Measurements from ENCODE around the gene NUFIP1.
A peak's percentile ranks its signal among the peaks of the same experiment; 100 is the strongest.

NUFIP1 gene

DNA sequence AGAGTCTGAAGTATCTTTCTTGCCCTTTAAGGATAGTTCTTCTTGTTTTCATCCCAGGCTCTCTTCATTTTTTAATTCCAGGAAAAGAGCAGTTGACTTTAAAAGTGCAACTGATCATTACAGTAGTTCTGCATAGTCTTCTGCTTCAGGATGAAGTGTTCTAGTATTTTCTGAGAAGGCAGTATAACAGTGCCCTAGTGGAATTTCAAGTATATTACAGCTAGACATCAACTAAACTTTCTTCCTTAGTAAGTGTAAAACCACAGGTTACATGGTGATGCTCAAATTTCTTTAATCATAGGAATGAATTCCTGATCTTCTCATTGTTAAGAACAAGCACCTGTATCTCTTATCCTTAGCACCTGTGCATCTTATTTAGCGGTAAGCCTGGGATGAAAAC is 10.9 kb downstream of the NUFIP1 start:
- TF ChIP-seq CTCF (IDR thresholded peaks at IDR 0.05; ENCODE audit: insufficient read depth, low read depth, low read length, missing control alignments), result peak; percentile 9
- H3K4me3 ChIP-seq (ENCODE audit: low read depth, low read length), result no peak overlapping the region
- no peak for DNase-seq (ENCODE audit: low read depth)

DNA sequence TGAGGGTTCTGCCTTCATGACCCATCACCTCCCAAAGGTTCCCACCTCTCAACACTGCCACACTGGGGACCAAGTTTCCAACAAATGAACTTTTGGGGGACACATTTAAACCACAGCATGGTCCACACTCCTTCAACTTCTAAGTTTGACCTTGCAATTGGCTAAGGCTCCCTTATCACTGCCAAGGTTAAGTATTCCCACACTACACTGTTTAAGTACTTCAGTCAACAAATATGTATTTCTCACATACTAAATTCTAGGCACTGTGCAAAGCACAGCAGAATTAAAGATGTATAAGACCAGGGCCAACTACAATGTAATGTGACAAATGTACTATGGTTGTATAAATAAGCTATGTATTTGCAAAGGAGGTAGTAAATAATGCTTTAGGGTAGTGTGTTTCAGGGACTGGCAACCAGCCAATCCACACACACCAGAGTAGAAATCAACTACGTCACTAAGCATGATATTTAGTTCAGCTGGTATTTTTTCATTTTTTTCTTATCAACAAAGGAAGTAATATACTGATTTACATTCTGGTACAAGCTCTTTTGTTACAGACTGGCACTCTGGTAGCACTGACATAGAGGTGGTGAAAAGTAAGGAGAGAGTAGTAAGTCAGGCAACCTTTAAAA is 12.2 kb downstream of the NUFIP1 start:
- no peak overlapping the region for H3K4me3 ChIP-seq (ENCODE audit: low read depth, low read length)
- no peak for TF ChIP-seq CTCF (IDR thresholded peaks at IDR 0.05; ENCODE audit: insufficient read depth, low read depth, low read length, missing control alignments)
- DNase-seq (ENCODE audit: low read depth), result no peak

DNA sequence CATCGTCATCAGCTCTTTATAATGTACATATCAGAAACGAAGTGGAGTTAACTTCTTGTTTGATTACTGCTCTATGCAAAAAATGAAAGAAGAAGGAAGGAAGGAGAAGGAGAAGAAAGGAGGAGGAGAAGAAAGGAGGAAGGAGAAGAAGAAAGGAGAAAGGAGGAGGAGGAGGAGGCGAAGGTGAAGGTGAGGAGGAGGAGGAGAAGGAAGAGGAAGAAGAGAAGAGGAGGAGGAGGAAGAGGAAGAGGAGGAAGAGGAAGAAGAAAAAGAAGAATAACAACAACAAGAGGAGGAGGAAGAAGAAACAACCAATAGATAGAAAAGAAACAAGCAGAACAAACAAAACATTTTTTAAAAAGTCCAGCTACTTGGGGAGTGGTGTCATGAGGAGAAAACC is 13.1 kb downstream of the NUFIP1 start:
- no peak for DNase-seq (ENCODE audit: low read depth)
- no peak for TF ChIP-seq CTCF (IDR thresholded peaks at IDR 0.05; ENCODE audit: insufficient read depth, low read depth, low read length, missing control alignments)
- no peak overlapping the region for H3K4me3 ChIP-seq (ENCODE audit: low read depth, low read length)

GRCh38 chr13:44974056-44974793 is 15.0 kb downstream of the NUFIP1 start:
- DNase-seq (ENCODE audit: low read depth), result peak; percentile 71
- H3K4me3 ChIP-seq (ENCODE audit: low read depth, low read length), result peak overlapping the region; percentile 12
- no peak for TF ChIP-seq CTCF (IDR thresholded peaks at IDR 0.05; ENCODE audit: insufficient read depth, low read depth, low read length, missing control alignments)

DNA sequence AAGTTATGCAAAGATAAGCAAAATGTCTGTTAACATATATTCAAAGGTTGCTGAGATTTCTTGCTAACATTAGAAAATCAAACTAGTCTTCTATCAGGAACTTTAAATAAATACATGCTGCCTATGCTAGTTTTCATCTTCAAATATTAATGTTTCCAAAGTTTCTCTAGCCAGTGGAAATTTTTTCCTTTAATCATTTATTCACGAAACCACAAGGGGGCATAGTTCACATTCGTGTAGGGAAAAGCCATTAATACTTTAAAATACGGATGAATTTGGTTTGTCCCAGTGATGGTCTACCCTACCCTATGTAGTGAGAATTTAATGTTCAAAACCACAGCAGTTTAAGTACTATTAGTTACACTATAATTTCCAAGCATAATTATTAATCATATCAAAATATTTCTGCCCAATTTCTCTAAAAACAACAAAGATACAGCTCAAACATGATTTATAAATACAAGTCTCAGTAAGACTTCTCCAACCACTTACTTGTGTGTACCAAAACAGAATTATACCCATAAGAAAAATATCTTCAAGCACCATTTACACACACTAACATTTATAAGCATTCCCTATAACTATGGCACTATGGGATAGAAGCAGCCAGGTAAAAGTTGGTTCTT is 16.2 kb downstream of the NUFIP1 start:
- H3K4me3 ChIP-seq (ENCODE audit: low read depth, low read length), result no peak overlapping the region
- TF ChIP-seq CTCF (IDR thresholded peaks at IDR 0.05; ENCODE audit: insufficient read depth, low read depth, low read length, missing control alignments), result no peak
- no peak for DNase-seq (ENCODE audit: low read depth)

DNA sequence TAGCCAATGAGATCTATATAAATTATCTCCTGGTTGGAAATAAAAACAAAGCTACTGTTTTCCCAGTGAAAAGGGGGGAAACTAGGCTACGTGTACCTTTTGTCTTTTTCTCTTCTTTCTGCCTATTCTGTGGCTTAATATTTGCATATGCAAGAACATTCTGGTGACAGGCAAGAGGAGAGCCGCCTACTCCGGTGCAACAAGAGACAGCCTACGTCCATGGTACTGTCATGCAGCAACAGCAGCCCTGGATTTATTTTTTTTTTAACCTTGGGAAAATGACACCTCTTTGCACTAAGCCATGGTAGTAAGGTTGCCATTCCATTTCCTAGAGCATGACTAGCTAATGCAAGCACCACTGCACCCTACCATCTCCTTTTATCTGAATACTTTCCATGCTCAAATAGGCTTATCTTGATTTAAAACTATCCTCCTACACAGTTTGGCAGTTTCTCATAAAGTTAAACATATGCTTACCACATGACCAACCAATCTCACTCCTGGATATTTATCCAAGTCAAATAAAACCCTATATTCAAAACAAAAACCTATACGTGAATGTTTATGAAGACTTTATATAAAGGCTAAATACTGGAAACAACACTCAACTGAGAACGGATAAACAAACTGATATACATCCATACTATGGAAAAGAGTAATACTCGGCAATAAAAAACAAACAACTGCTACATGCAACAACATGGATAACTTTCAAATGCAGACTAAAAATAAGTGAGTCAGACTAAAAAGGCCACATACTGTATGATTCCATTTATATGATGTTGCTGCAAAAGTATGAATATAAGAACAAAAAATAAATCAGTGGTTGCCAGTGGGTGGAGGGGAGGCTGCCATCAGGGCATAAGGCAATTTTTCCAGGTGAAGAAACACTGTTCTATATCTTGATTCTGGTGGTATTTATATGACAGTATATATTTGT is 17.3 kb downstream of the NUFIP1 start:
- DNase-seq (ENCODE audit: low read depth), result peak; percentile 17
- no peak overlapping the region for H3K4me3 ChIP-seq (ENCODE audit: low read depth, low read length)
- no peak for TF ChIP-seq CTCF (IDR thresholded peaks at IDR 0.05; ENCODE audit: insufficient read depth, low read depth, low read length, missing control alignments)
